WTC11 (cell line): ENCODE measurements around the gene TMEM115.

Source experiments
- CREB1 ChIP-seq: sonication (generic); formaldehyde crosslinking; IDR thresholded peaks from 2 replicates; pipeline ENCODE4 v1.8.0; 2023; ENCODE audit warnings: mild to moderate bottlenecking, missing genetic modification reagents
- ESRRA ChIP-seq: sonication (generic); formaldehyde crosslinking; IDR thresholded peaks from 2 replicates; pipeline ENCODE4 v1.8.1; 2022; ENCODE audit warnings: mild to moderate bottlenecking, missing genetic modification reagents, borderline replicate concordance
- KAT7 ChIP-seq: sonication (generic); formaldehyde crosslinking; IDR thresholded peaks from 2 replicates; pipeline ENCODE4 v1.8.1; 2023; ENCODE audit warnings: missing genetic modification reagents, mild to moderate bottlenecking, borderline replicate concordance
- ZNF138 ChIP-seq: sonication (generic); formaldehyde crosslinking; conservative IDR thresholded peaks from 2 replicates; pipeline ENCODE4 v1.8.1; 2022; ENCODE audit warnings: mild to moderate bottlenecking, moderate library complexity, missing genetic modification reagents
- ZNF396 ChIP-seq: fragments of 250-450 bp; sonication (Bioruptor Pico); IDR thresholded peaks from 2 replicates; pipeline ENCODE4 v1.8.0; 2021; ENCODE audit warnings: mild to moderate bottlenecking, moderate library complexity, borderline replicate concordance
- TF ChIP-seq, protein P1 (sequence below): fragments of 200-600 bp; IDR thresholded peaks from 2 replicates; pipeline ENCODE4 v1.8.0; 2022; ENCODE audit warnings: antibody characterized with exemption
- TF ChIP-seq, protein P2 (sequence below): sonication (generic); formaldehyde crosslinking; IDR thresholded peaks from 2 replicates; pipeline ENCODE4 v1.8.1; 2022; ENCODE audit warnings: mild to moderate bottlenecking, moderate library complexity, missing genetic modification reagents
- TF ChIP-seq, protein P3 (sequence below): sonication (generic); formaldehyde crosslinking; IDR thresholded peaks from 2 replicates; pipeline ENCODE4 v1.8.1; 2023; ENCODE audit warnings: mild to moderate bottlenecking, missing genetic modification reagents
- TF ChIP-seq, protein P4 (sequence below): sonication (generic); formaldehyde crosslinking; IDR thresholded peaks from 2 replicates; pipeline ENCODE4 v1.8.0; 2022; ENCODE audit warnings: mild to moderate bottlenecking, missing genetic modification reagents

DNA sequence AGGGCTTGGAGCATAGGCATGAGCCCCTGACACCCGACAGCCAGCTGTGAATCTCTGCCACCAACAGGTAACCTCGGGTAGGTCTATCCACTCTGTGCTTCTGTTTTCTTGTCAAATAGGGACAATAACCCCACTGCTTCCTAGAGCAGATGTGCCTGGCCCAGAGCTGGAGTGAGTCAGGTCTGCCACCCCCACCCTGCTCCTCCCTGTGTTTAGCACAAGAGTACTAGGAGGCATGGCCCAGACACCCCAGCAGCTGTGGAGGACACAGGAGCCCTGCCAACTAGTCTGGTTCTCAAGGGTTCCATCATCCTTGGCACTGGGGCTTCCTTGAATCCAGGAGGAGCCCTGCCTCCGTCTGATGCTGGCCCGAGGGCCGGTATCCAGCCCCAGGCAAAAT lies 33.7 kb upstream of the TMEM115 start:
- TF ChIP-seq ZNF138 (CRISPR knock-in tag) (no peak), KAT7 (CRISPR knock-in tag) (no peak), ZNF396 (CRISPR knock-in tag) (no peak), ESRRA (no peak), CREB1 (CRISPR knock-in tag) (no peak)
- TF ChIP-seq, protein P1, sequence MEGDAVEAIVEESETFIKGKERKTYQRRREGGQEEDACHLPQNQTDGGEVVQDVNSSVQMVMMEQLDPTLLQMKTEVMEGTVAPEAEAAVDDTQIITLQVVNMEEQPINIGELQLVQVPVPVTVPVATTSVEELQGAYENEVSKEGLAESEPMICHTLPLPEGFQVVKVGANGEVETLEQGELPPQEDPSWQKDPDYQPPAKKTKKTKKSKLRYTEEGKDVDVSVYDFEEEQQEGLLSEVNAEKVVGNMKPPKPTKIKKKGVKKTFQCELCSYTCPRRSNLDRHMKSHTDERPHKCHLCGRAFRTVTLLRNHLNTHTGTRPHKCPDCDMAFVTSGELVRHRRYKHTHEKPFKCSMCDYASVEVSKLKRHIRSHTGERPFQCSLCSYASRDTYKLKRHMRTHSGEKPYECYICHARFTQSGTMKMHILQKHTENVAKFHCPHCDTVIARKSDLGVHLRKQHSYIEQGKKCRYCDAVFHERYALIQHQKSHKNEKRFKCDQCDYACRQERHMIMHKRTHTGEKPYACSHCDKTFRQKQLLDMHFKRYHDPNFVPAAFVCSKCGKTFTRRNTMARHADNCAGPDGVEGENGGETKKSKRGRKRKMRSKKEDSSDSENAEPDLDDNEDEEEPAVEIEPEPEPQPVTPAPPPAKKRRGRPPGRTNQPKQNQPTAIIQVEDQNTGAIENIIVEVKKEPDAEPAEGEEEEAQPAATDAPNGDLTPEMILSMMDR = no peak
- TF ChIP-seq, protein P2, sequence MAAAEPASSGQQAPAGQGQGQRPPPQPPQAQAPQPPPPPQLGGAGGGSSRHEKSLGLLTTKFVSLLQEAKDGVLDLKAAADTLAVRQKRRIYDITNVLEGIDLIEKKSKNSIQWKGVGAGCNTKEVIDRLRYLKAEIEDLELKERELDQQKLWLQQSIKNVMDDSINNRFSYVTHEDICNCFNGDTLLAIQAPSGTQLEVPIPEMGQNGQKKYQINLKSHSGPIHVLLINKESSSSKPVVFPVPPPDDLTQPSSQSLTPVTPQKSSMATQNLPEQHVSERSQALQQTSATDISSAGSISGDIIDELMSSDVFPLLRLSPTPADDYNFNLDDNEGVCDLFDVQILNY (CRISPR knock-in tag) = no peak
- TF ChIP-seq, protein P3, sequence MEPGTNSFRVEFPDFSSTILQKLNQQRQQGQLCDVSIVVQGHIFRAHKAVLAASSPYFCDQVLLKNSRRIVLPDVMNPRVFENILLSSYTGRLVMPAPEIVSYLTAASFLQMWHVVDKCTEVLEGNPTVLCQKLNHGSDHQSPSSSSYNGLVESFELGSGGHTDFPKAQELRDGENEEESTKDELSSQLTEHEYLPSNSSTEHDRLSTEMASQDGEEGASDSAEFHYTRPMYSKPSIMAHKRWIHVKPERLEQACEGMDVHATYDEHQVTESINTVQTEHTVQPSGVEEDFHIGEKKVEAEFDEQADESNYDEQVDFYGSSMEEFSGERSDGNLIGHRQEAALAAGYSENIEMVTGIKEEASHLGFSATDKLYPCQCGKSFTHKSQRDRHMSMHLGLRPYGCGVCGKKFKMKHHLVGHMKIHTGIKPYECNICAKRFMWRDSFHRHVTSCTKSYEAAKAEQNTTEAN (CRISPR knock-in tag) = no peak
- TF ChIP-seq, protein P4, sequence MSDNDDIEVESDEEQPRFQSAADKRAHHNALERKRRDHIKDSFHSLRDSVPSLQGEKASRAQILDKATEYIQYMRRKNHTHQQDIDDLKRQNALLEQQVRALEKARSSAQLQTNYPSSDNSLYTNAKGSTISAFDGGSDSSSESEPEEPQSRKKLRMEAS (CRISPR knock-in tag) = no peak
